Peyer's patch (tissue), 4 donors: ENCODE measurements around the gene TFPT. TPM values are rescaled to one million over a fixed set of nuclear protein-coding genes. Genes with fewer than 3 reads are reported as not detected.

Experiments used
- DNase-seq, 3 donors: peaks; one replicate each; pipeline ENCODE4 v3.0.0-alpha.2; 2017 to 2019
- H3K27ac ChIP-seq, 4 donors: fragments of 200-600 bp; sonication (generic); one replicate each; pipeline ENCODE4 v1.5.1; 2016 to 2019
- H3K27me3 ChIP-seq, 2 donors: fragments of 200-600 bp; sonication (generic); one replicate each; pipeline ENCODE4 v1.5.1; 2019
- H3K36me3 ChIP-seq, 3 donors: fragments of 200-600 bp; sonication (generic); one replicate each; pipeline ENCODE4 v1.5.1; 2016 to 2019
- H3K4me1 ChIP-seq, 4 donors: fragments of 200-600 bp; sonication (generic); one replicate each; pipeline ENCODE4 v1.5.1; 2016 to 2019
- H3K4me3 ChIP-seq, 4 donors: fragments of 200-600 bp; sonication (generic); 1 replicate in 3 of 4; 2 replicates in 1 of 4; pipeline ENCODE4 v1.5.1; 2016 to 2019; ENCODE audit warnings: mild to moderate bottlenecking in 1 of 4
- H3K9me3 ChIP-seq, 4 donors: fragments of 200-600 bp; sonication (generic); one replicate each; pipeline ENCODE4 v1.5.1; 2016 to 2019; ENCODE audit warnings: mild to moderate bottlenecking in 1 of 4
- POLR2A ChIP-seq, 2 donors: fragments of 450-650 bp; IDR thresholded peaks; one replicate each; pipeline ENCODE4 v1.5.1; 2017; ENCODE audit warnings: antibody characterized with exemption in 2 of 2, mild to moderate bottlenecking in 2 of 2, moderate library complexity in 2 of 2
- total RNA-seq, 4 donors: library from RNA; depleted of rRNA; stranded (reverse); fragments of >200 nt; gene quantifications; one replicate each; pipeline ENCODE4 v1.1.0, GENCODE V29; 2016
- TF ChIP-seq, protein P1 (sequence below), 6 experiments: fragments of 450-650 bp in 4 of 6; fragments of 200-600 bp in 2 of 6; sonication (generic) in 1 of 6; IDR thresholded peaks; one replicate each; pipeline ENCODE4 v1.5.1; 2017 to 2019; ENCODE audit warnings: antibody characterized with exemption in 6 of 6, mild to moderate bottlenecking in 3 of 6, moderate library complexity in 1 of 6

The TFPT gene
- total RNA-seq, 4 donors from 2014 or later, result 9.3 to 15.7 (median 10.6) TPM

DNA sequence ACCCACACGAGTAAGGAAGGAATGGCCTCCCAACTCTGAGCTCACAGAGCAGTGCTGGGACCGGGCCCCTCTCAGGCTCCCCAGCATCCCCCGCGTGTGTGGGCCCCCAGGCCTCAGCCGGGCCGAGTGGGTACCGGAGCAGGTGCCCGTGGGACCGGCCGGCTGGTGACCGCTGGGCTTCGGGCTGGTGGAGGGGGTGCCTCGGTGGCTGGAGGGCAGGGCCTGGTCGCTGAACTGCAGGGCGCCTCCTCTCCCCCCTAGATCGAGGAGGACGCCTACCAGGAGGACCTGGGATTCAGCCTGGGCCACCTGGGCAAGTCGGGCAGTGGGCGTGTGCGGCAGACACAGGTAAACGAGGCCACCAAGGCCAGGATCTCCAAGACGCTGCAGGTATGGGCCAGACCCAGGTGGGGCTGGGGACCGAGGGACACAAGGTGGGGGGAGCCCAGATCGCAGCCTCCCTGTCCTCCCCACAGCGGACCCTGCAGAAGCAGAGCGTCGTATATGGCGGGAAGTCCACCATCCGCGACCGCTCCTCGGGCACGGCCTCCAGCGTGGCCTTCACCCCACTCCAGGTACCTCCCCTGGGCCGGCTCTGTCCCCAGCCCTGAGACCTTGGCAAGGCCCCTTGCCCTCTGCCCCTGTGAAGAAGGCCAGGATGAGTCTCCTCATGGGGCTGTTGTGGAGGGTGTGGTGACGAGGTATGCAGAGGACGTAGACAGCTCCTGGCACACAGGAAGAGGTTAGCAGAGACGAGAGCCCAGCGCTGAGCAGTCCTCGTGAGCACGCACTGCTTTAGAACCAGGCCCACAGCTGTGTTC is 13.5 kb upstream of the TFPT start:
- Histone ChIP-seq H3K36me3 (peaks cover 0 to 68% (median 0%) of the 10 kb centered on the region in 3 donors), H3K27ac (no peak overlapping the region), H3K9me3 (no peaks in the 10 kb centered on the region), H3K4me3 (no peak overlapping the region), H3K4me1 (no peaks in the 10 kb centered on the region), H3K27me3 (no peaks in the 10 kb centered on the region)
- TF ChIP-seq, protein P1, sequence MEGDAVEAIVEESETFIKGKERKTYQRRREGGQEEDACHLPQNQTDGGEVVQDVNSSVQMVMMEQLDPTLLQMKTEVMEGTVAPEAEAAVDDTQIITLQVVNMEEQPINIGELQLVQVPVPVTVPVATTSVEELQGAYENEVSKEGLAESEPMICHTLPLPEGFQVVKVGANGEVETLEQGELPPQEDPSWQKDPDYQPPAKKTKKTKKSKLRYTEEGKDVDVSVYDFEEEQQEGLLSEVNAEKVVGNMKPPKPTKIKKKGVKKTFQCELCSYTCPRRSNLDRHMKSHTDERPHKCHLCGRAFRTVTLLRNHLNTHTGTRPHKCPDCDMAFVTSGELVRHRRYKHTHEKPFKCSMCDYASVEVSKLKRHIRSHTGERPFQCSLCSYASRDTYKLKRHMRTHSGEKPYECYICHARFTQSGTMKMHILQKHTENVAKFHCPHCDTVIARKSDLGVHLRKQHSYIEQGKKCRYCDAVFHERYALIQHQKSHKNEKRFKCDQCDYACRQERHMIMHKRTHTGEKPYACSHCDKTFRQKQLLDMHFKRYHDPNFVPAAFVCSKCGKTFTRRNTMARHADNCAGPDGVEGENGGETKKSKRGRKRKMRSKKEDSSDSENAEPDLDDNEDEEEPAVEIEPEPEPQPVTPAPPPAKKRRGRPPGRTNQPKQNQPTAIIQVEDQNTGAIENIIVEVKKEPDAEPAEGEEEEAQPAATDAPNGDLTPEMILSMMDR (IDR thresholded peaks at IDR 0.05), result no peak
- TF ChIP-seq POLR2A (IDR thresholded peaks at IDR 0.05), result no peak
- DNase-seq, result no peak

DNA sequence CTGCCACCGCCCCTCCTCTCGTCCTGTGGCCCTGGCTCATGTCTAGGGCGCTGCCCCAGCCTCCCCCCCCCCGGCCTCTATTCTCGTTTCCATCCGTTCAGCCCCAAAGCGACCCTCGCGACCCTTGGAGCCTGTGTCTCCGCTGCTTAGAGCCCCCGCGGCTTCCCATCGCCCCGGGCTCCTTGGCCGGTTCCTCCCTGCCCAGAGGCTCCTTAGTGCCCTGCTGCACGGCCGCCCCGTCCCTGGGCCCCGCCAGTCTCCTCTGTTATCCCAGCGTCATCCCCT is 12.9 kb upstream of the TFPT start:
- no peak for TF ChIP-seq POLR2A (IDR thresholded peaks at IDR 0.05)
- TF ChIP-seq, protein P1 (IDR thresholded peaks at IDR 0.05), result no peak
- no peak overlapping the region for H3K27ac ChIP-seq
- H3K4me3 ChIP-seq, result no peak overlapping the region
- peaks cover 0 to 75% (median 0%) of the 10 kb centered on the region in 3 donors for H3K36me3 ChIP-seq
- no peaks in the 10 kb centered on the region for H3K27me3 ChIP-seq
- DNase-seq, result no peak
- no peaks in the 10 kb centered on the region for H3K9me3 ChIP-seq
- H3K4me1 ChIP-seq, result no peaks in the 10 kb centered on the region

- Histone ChIP-seq H3K4me3 (no peak overlapping the region), H3K9me3 (no peaks in the 10 kb centered on the region), H3K4me1 (no peaks in the 10 kb centered on the region), H3K27ac (no peak overlapping the region), H3K36me3 (peaks cover 0 to 80% (median 0%) of the 10 kb centered on the region in 3 donors), H3K27me3 (no peaks in the 10 kb centered on the region)
- TF ChIP-seq, protein P1 (IDR thresholded peaks at IDR 0.05), result no peak
- TF ChIP-seq POLR2A (IDR thresholded peaks at IDR 0.05), result no peak
- DNase-seq, result no peak
Observed at GRCh38 chr19:54127688-54128440, 12.4 kb upstream of the TFPT start.

DNA sequence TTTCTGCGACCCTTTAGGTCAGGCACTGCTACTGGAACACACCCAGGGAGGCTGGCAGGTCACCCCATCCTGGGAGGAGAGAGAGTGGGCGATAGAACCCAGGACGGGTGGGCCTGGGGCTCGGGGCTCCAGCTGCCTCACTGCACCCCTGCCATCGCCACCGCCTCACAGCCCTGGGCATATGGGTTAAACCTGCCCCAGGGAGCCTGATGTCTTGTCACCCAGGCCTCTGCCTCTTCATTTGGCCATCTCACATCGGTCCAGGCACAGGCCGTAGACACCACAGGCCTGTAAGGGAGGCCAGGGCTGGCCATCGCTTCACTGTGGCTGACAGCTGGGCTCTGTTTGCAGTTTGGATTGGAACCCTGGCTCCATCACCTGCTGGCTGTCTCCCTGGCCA is 10.3 kb upstream of the TFPT start:
- no peak overlapping the region for H3K4me3 ChIP-seq
- H3K36me3 ChIP-seq, result peaks cover 0 to 89% (median 0%) of the 10 kb centered on the region in 3 donors
- H3K4me1 ChIP-seq, result no peaks in the 10 kb centered on the region
- H3K9me3 ChIP-seq, result no peaks in the 10 kb centered on the region
- TF ChIP-seq, protein P1 (IDR thresholded peaks at IDR 0.05), result no peak
- no peak for TF ChIP-seq POLR2A (IDR thresholded peaks at IDR 0.05)
- DNase-seq, result no peak
- no peaks in the 10 kb centered on the region for H3K27me3 ChIP-seq
- no peak overlapping the region for H3K27ac ChIP-seq

DNA sequence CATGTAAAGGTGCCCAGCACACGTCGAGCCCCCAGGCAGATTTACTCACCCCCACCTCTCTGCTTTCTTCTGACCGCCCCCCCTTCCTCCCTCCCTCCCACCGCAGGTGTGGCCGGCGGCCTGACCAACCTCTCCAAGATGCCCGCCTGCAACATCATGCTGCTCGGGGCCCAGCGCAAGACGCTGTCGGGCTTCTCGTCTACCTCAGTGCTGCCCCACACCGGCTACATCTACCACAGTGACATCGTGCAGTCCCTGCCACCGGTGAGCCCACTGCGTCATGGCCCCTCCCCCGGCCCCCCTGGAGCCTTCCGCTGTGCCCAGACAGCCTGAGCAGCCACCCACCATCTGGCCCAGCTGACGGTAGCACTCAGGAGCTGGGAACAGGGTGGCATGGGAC is 8.9 kb upstream of the TFPT start:
- H3K4me1 ChIP-seq, result no peaks in the 10 kb centered on the region
- H3K36me3 ChIP-seq, result peaks cover 0 to 97% (median 0%) of the 10 kb centered on the region in 3 donors

More for the DNA sequence above, 8.9 kb upstream of the TFPT start:
- no peak for TF ChIP-seq POLR2A (IDR thresholded peaks at IDR 0.05)
- TF ChIP-seq, protein P1 (IDR thresholded peaks at IDR 0.05), result no peak
- H3K9me3 ChIP-seq, result no peaks in the 10 kb centered on the region
- no peak overlapping the region for H3K4me3 ChIP-seq
- no peak overlapping the region for H3K27ac ChIP-seq
- H3K27me3 ChIP-seq, result no peaks in the 10 kb centered on the region
- DNase-seq, result no peak
